KMS-11 (cell line): ENCODE data around the gene NRP1.

Experiments
- H2AFZ ChIP-seq: fragments of 200-600 bp; sonication (generic); 2 replicates; pipeline ENCODE4 v1.6.1; 2016; ENCODE audit warnings: antibody characterized with exemption, mixed run types, low read depth
- H3K27ac ChIP-seq: fragments of 200-600 bp; sonication (generic); 2 replicates; pipeline ENCODE4 v1.6.1; 2016; ENCODE audit warnings: mild to moderate bottlenecking, mixed run types
- H3K27me3 ChIP-seq: fragments of 200-600 bp; sonication (generic); 2 replicates; pipeline ENCODE4 v1.6.1; 2017; ENCODE audit warnings: mild to moderate bottlenecking, low read depth, mixed run types, moderate library complexity; ENCODE audit not compliant: insufficient read depth
- H3K36me3 ChIP-seq: fragments of 200-600 bp; sonication (generic); 2 replicates; pipeline ENCODE4 v1.6.1; 2017; ENCODE audit warnings: mild to moderate bottlenecking, mixed run types; ENCODE audit not compliant: insufficient read depth
- H3K4me1 ChIP-seq: fragments of 200-600 bp; sonication (generic); 2 replicates; pipeline ENCODE4 v1.6.1; 2016; ENCODE audit warnings: mild to moderate bottlenecking, low read depth, mixed run types; ENCODE audit not compliant: poor library complexity, severe bottlenecking
- H3K4me2 ChIP-seq: fragments of 200-600 bp; sonication (generic); 2 replicates; pipeline ENCODE4 v1.7.0; 2016; ENCODE audit warnings: mild to moderate bottlenecking, mixed run types
- H3K4me3 ChIP-seq: fragments of 200-600 bp; sonication (generic); IDR thresholded peaks from 2 replicates; pipeline ENCODE4 v1.6.1; 2017; ENCODE audit warnings: low read depth, low read length, mixed read lengths; ENCODE audit not compliant: insufficient read depth
- H3K79me2 ChIP-seq: fragments of 200-600 bp; sonication (generic); 2 replicates; pipeline ENCODE4 v1.6.1; 2016; ENCODE audit warnings: low read depth, mixed run types; ENCODE audit not compliant: insufficient read depth
- H3K9ac ChIP-seq: fragments of 200-600 bp; sonication (generic); 2 replicates; pipeline ENCODE4 v1.6.1; 2016; ENCODE audit warnings: mild to moderate bottlenecking, mixed run types
- H4K20me1 ChIP-seq: fragments of 200-600 bp; sonication (generic); 2 replicates; pipeline ENCODE4 v1.6.1; 2016; ENCODE audit warnings: mild to moderate bottlenecking, mixed run types; ENCODE audit not compliant: insufficient read depth
- TF ChIP-seq, protein P1 (sequence below): fragments of 200-600 bp; sonication (generic); conservative IDR thresholded peaks from 2 replicates; pipeline ENCODE4 v1.6.1; 2017; ENCODE audit warnings: low read depth, mild to moderate bottlenecking, antibody characterized with exemption, low read length, moderate library complexity, mixed read lengths

NRP1 gene

GRCh38 chr10:33314811-33315561, 19.5 kb downstream of the NRP1 start:
- H3K27ac ChIP-seq, result no peak overlapping the region
- H3K4me3 ChIP-seq, result no peak overlapping the region
- H2AFZ ChIP-seq, result no peak overlapping the region
- no peaks in the 10 kb centered on the region for H3K79me2 ChIP-seq
- no peaks in the 10 kb centered on the region for H3K36me3 ChIP-seq
- no peaks in the 10 kb centered on the region for H3K4me1 ChIP-seq
- H3K9ac ChIP-seq, result no peak overlapping the region
- TF ChIP-seq, protein P1, sequence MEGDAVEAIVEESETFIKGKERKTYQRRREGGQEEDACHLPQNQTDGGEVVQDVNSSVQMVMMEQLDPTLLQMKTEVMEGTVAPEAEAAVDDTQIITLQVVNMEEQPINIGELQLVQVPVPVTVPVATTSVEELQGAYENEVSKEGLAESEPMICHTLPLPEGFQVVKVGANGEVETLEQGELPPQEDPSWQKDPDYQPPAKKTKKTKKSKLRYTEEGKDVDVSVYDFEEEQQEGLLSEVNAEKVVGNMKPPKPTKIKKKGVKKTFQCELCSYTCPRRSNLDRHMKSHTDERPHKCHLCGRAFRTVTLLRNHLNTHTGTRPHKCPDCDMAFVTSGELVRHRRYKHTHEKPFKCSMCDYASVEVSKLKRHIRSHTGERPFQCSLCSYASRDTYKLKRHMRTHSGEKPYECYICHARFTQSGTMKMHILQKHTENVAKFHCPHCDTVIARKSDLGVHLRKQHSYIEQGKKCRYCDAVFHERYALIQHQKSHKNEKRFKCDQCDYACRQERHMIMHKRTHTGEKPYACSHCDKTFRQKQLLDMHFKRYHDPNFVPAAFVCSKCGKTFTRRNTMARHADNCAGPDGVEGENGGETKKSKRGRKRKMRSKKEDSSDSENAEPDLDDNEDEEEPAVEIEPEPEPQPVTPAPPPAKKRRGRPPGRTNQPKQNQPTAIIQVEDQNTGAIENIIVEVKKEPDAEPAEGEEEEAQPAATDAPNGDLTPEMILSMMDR, result no peak
- H3K4me2 ChIP-seq, result no peak overlapping the region
- no peaks in the 10 kb centered on the region for H4K20me1 ChIP-seq
- no peaks in the 10 kb centered on the region for H3K27me3 ChIP-seq

DNA sequence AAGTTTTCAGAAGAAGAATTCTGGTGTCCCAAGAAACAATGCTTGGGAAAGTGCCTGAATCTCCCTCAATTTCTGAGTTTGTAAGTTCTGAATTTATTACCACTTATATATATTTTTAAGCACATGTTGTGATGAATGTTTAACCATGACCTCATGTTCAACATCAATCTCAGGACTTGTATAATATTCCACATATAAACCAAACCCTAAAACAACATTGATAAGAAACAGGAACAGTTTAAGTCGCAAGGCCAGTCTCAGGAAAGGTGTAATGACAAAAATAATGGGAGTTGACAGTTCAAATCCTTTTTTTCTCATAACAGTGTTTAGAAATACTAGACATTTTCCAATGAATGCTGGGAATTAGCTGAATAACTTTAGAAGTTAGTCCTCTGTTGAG, 22.8 kb downstream of the NRP1 start:
- Histone ChIP-seq H3K27me3 (no peaks in the 10 kb centered on the region), H3K27ac (no peak overlapping the region), H3K79me2 (no peaks in the 10 kb centered on the region), H2AFZ (no peak overlapping the region), H3K36me3 (no peaks in the 10 kb centered on the region), H3K4me3 (no peak overlapping the region), H3K4me2 (no peak overlapping the region), H3K9ac (no peak overlapping the region), H3K4me1 (no peaks in the 10 kb centered on the region), H4K20me1 (no peaks in the 10 kb centered on the region)
- TF ChIP-seq, protein P1, result no peak

DNA sequence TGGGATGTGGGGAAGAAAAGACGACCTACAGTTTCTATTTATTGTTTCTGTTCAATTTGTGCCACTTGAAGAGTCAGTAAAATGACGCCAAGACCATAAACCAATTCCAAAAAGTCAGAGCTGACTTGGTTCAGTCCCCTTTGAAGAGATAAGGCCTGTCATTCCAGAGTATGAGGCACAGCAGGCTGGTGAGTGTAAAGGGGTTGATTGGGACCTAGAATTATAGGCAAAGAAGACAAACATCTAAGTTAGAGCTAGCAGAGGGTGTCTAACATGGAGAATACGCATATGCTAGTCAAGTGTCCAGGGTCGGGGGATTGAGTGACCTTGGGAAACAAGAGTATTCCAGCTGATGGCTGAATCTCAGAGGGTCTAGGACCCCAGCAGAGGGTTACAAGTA, 23.6 kb downstream of the NRP1 start:
- Histone ChIP-seq H3K9ac (no peak overlapping the region), H3K27me3 (no peaks in the 10 kb centered on the region), H3K4me3 (no peak overlapping the region), H4K20me1 (no peaks in the 10 kb centered on the region), H3K4me2 (no peak overlapping the region), H3K36me3 (no peaks in the 10 kb centered on the region), H3K4me1 (no peaks in the 10 kb centered on the region), H3K27ac (no peak overlapping the region), H2AFZ (no peak overlapping the region), H3K79me2 (no peaks in the 10 kb centered on the region)
- TF ChIP-seq, protein P1, result no peak

- Histone ChIP-seq H3K9ac (no peak overlapping the region), H3K27me3 (no peaks in the 10 kb centered on the region), H2AFZ (no peak overlapping the region), H3K4me2 (no peak overlapping the region), H4K20me1 (no peaks in the 10 kb centered on the region), H3K79me2 (no peaks in the 10 kb centered on the region), H3K27ac (no peak overlapping the region), H3K4me3 (no peak overlapping the region), H3K36me3 (no peaks in the 10 kb centered on the region), H3K4me1 (no peaks in the 10 kb centered on the region)
- TF ChIP-seq, protein P1, result no peak
These were observed 25.1 kb downstream of the NRP1 start for GRCh38 chr10:33309406-33309805.
